WTC11 (cell line): Measurements from ENCODE around the gene STK33. TPM values are rescaled to one million over a fixed set of nuclear protein-coding genes. Genes with fewer than 3 reads are reported as not detected.
A peak's percentile ranks its signal among the peaks of the same experiment; 100 is the strongest.

ENCODE experiments used
- ATAC-seq: fragments of 200-7000 bp; cut with Tn5 transposase; 2 replicates; pipeline ENCODE4 v1.10.0; 2021; ENCODE audit warnings: mild to moderate bottlenecking, moderate library complexity
- CTCF ChIA-PET: fragments of 300-600 bp; sonication (Branson Sonifier 250); formaldehyde crosslinking; loops from one replicate; lab custom pipeline; 2021; ENCODE audit warnings: antibody characterized with exemption; lab: Charles Lee
- POLR2A ChIA-PET: fragments of 350-600 bp; sonication (Branson Sonifier 250); formaldehyde crosslinking; loops from one replicate; lab custom pipeline; 2021; ENCODE audit warnings: antibody characterized with exemption; lab: Charles Lee
- DNase-seq: peaks from one replicate; pipeline ENCODE4 v3.0.0; 2021; ENCODE audit warnings: low spot score
- H3K27ac Mint-ChIP-seq: 2 replicates; pipeline ENCODE4 v1.8.0; 2021; ENCODE audit warnings: mixed read lengths
- H3K27me3 Mint-ChIP-seq: 2 replicates; pipeline ENCODE4 v1.8.0; 2021; ENCODE audit warnings: low read depth, mild to moderate bottlenecking, moderate library complexity, mixed read lengths
- H3K36me3 Mint-ChIP-seq: 2 replicates; pipeline ENCODE4 v1.8.0; 2021; ENCODE audit warnings: mixed read lengths
- H3K4me1 Mint-ChIP-seq: 2 replicates; pipeline ENCODE4 v1.8.0; 2022; ENCODE audit warnings: mixed read lengths
- H3K4me3 Mint-ChIP-seq: 2 replicates; pipeline ENCODE4 v1.8.0; 2021; ENCODE audit warnings: mild to moderate bottlenecking, moderate library complexity, mixed read lengths
- H3K9me3 Mint-ChIP-seq: 2 replicates; pipeline ENCODE4 v1.8.0; 2021; ENCODE audit warnings: mixed read lengths
- ATF1 ChIP-seq: sonication (generic); formaldehyde crosslinking; IDR thresholded peaks from 2 replicates; pipeline ENCODE4 v1.8.1; 2023; ENCODE audit warnings: mild to moderate bottlenecking, moderate library complexity, missing genetic modification reagents
- CREB1 ChIP-seq: sonication (generic); formaldehyde crosslinking; IDR thresholded peaks from 2 replicates; pipeline ENCODE4 v1.8.0; 2023; ENCODE audit warnings: mild to moderate bottlenecking, missing genetic modification reagents
- CTCF ChIP-seq: fragments of 200-600 bp; IDR thresholded peaks from 2 replicates; pipeline ENCODE4 v1.8.0; 2022; ENCODE audit warnings: antibody characterized with exemption
- ELF4 ChIP-seq: sonication (generic); formaldehyde crosslinking; IDR thresholded peaks from 2 replicates; pipeline ENCODE4 v1.8.1; 2022; ENCODE audit warnings: low read depth, mild to moderate bottlenecking, moderate library complexity, missing genetic modification reagents
- EMX1 ChIP-seq: fragments of 250-450 bp; sonication (Bioruptor Pico); IDR thresholded peaks from 2 replicates; pipeline ENCODE4 v1.8.0; 2021; ENCODE audit warnings: mild to moderate bottlenecking
- FOXP4 ChIP-seq: sonication (generic); formaldehyde crosslinking; IDR thresholded peaks from 2 replicates; pipeline ENCODE4 v1.8.0; 2022; ENCODE audit warnings: mild to moderate bottlenecking, missing genetic modification reagents
- GABPB1 ChIP-seq: sonication (generic); formaldehyde crosslinking; IDR thresholded peaks from 2 replicates; pipeline ENCODE4 v1.8.1; 2023; ENCODE audit warnings: mild to moderate bottlenecking, missing genetic modification reagents
- HMGA2 ChIP-seq: fragments of 250-450 bp; sonication (Bioruptor Pico); IDR thresholded peaks from 2 replicates; pipeline ENCODE4 v1.4.0; 2021; ENCODE audit warnings: mild to moderate bottlenecking, moderate library complexity
- JUN ChIP-seq: sonication (generic); formaldehyde crosslinking; IDR thresholded peaks from 2 replicates; pipeline ENCODE4 v1.8.0; 2023; ENCODE audit warnings: mild to moderate bottlenecking, missing genetic modification reagents
- MXD4 ChIP-seq: fragments of 250-450 bp; sonication (Bioruptor Pico); IDR thresholded peaks from 2 replicates; pipeline ENCODE4 v1.8.0; 2021; ENCODE audit warnings: mild to moderate bottlenecking, moderate library complexity, borderline replicate concordance
- MYBL2 ChIP-seq: sonication (generic); formaldehyde crosslinking; IDR thresholded peaks from 2 replicates; pipeline ENCODE4 v1.8.1; 2023; ENCODE audit warnings: mild to moderate bottlenecking, moderate library complexity, missing genetic modification reagents
- NR2C2 ChIP-seq: sonication (generic); formaldehyde crosslinking; IDR thresholded peaks from 2 replicates; pipeline ENCODE4 v1.8.0; 2022; ENCODE audit warnings: mild to moderate bottlenecking, missing genetic modification reagents
- PRRX2 ChIP-seq: fragments of 250-450 bp; sonication (Bioruptor Pico); IDR thresholded peaks from 2 replicates; pipeline ENCODE4 v1.8.0; 2021; ENCODE audit warnings: mild to moderate bottlenecking
- RELA ChIP-seq: sonication (generic); formaldehyde crosslinking; IDR thresholded peaks from 2 replicates; pipeline ENCODE4 v1.8.1; 2022; ENCODE audit warnings: missing genetic modification reagents, mild to moderate bottlenecking, borderline replicate concordance
- SMAD3 ChIP-seq: sonication (generic); formaldehyde crosslinking; IDR thresholded peaks from 2 replicates; pipeline ENCODE4 v1.8.0; 2022; ENCODE audit warnings: missing genetic modification reagents, mild to moderate bottlenecking, borderline replicate concordance
- SP1 ChIP-seq: sonication (generic); formaldehyde crosslinking; conservative IDR thresholded peaks from 2 replicates; pipeline ENCODE4 v1.8.1; 2022; ENCODE audit warnings: missing genetic modification reagents
- TEAD4 ChIP-seq: sonication (generic); formaldehyde crosslinking; IDR thresholded peaks from 2 replicates; pipeline ENCODE4 v1.8.0; 2022; ENCODE audit warnings: mild to moderate bottlenecking, missing genetic modification reagents
- ZNF121 ChIP-seq: sonication (generic); formaldehyde crosslinking; IDR thresholded peaks from 2 replicates; pipeline ENCODE4 v1.8.0; 2023; ENCODE audit warnings: missing genetic modification reagents
- ZNF263 ChIP-seq: sonication (generic); formaldehyde crosslinking; IDR thresholded peaks from 2 replicates; pipeline ENCODE4 v1.8.1; 2022; ENCODE audit warnings: low read depth, mild to moderate bottlenecking, moderate library complexity, missing genetic modification reagents
- ZNF396 ChIP-seq: fragments of 250-450 bp; sonication (Bioruptor Pico); IDR thresholded peaks from 2 replicates; pipeline ENCODE4 v1.8.0; 2021; ENCODE audit warnings: mild to moderate bottlenecking, moderate library complexity, borderline replicate concordance
- total RNA-seq: library from RNA; stranded (reverse); gene quantifications from 3 replicates; pipeline ENCODE4 v1.2.3, GENCODE V29; 2021
- TF ChIP-seq, protein P1 (sequence below): sonication (generic); formaldehyde crosslinking; IDR thresholded peaks from 2 replicates; pipeline ENCODE4 v1.8.1; 2023; ENCODE audit warnings: mild to moderate bottlenecking, moderate library complexity, missing genetic modification reagents
- TF ChIP-seq, protein P2 (sequence below): fragments of 250-450 bp; sonication (Bioruptor Pico); conservative IDR thresholded peaks from 2 replicates; pipeline ENCODE4 v1.9.0; 2021; ENCODE audit warnings: mild to moderate bottlenecking

STK33 gene
- total RNA-seq, 1 experiment from 2014 or later: 13.3 TPM

DNA sequence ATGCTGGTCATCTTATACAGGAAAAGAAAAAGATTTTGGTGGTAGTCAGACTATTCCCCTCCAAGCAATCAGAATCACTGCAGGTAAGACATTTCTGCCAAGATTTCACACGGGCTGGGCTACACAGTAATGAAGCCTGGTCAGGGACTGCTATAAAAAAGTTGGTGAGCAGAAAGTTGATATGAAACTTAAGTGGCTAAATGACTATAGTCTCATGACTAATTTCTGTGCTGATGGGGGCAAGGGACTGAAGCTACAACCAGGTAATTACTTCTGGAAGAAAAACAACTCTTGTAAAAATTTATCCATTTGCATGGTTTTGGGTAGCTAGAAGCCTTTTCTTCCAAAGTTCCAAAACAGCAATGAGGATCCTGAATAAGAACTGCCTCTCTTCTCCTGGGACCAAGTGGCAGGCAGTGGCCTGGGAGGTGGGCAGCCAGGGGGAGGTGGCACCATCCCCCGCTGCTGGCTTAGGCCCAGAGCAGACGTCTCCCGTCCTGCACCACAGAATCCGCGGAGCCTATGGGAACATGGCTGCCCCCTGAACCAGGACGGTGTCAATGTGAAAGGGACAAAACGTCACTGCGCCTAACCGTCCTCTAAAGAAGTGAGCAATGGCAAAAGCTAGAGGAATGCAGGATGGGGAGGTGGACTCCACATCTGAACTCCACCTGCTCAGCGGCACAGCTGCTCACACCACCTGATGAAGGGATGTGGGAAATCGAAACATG lies 207.7 kb downstream of the STK33 start (continued):
- no peak for TF ChIP-seq TEAD4 (CRISPR knock-in tag)
- no peak for TF ChIP-seq HMGA2 (CRISPR knock-in tag)
- TF ChIP-seq, protein P1, sequence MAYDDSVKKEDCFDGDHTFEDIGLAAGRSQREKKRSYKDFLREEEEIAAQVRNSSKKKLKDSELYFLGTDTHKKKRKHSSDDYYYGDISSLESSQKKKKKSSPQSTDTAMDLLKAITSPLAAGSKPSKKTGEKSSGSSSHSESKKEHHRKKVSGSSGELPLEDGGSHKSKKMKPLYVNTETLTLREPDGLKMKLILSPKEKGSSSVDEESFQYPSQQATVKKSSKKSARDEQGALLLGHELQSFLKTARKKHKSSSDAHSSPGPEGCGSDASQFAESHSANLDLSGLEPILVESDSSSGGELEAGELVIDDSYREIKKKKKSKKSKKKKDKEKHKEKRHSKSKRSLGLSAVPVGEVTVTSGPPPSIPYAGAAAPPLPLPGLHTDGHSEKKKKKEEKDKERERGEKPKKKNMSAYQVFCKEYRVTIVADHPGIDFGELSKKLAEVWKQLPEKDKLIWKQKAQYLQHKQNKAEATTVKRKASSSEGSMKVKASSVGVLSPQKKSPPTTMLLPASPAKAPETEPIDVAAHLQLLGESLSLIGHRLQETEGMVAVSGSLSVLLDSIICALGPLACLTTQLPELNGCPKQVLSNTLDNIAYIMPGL: no peak
- TF ChIP-seq, all 79 proteins: peak for 0

- ATAC-seq: peak; percentile 79
- H3K4me3 Mint-ChIP-seq: no peak overlapping the region
- H3K9me3 Mint-ChIP-seq: no peaks in the 10 kb centered on the region
- no peaks in the 10 kb centered on the region for H3K36me3 Mint-ChIP-seq
- TF ChIP-seq ZNF396 (CRISPR knock-in tag) (no peak), MXD4 (CRISPR knock-in tag) (no peak), JUN (CRISPR knock-in tag) (no peak), CTCF (no peak), ZNF121 (CRISPR knock-in tag) (no peak), CREB1 (CRISPR knock-in tag) (no peak), FOXP4 (CRISPR knock-in tag) (no peak), ATF1 (CRISPR knock-in tag) (no peak), ZNF263 (no peak), SP1 (CRISPR knock-in tag) (no peak), PRRX2 (no peak), SMAD3 (CRISPR knock-in tag) (no peak), NR2C2 (no peak), ELF4 (no peak), TEAD4 (CRISPR knock-in tag) (no peak), RELA (no peak), MYBL2 (CRISPR knock-in tag) (no peak)
- H3K4me1 Mint-ChIP-seq: peaks cover 19% of the 10 kb centered on the region
- ChIA-PET CTCF (interaction anchor here (0.5 to 1.9 kb wide), 5 partner anchors 19 to 613 kb away, joined by 3 to 18 read pairs (median 4); no protein-coding TSS in a partner anchor), POLR2A (interaction anchor here (0.5 kb wide), 1 partner anchor 303 kb away, joined by 4 read pairs; no protein-coding TSS in a partner anchor)
- no peak overlapping the region for H3K27ac Mint-ChIP-seq
- peak; percentile 68 for DNase-seq
- no peaks in the 10 kb centered on the region for H3K27me3 Mint-ChIP-seq
Measured at GRCh38 chr11:8384199-8384821, 209.7 kb downstream of the STK33 start.

- peaks cover 12% of the 10 kb centered on the region for H3K4me1 Mint-ChIP-seq
- H3K4me3 Mint-ChIP-seq: no peak overlapping the region
- H3K9me3 Mint-ChIP-seq: no peaks in the 10 kb centered on the region
- POLR2A ChIA-PET: no interaction called here
- CTCF ChIA-PET: interaction anchor here (0.5 to 1.9 kb wide), 5 partner anchors 18 to 613 kb away, joined by 3 to 18 read pairs (median 4); no protein-coding TSS in a partner anchor
- H3K27ac Mint-ChIP-seq: no peak overlapping the region
- no peak for TF ChIP-seq GABPB1 (CRISPR knock-in tag)
- TF ChIP-seq, protein P2, sequence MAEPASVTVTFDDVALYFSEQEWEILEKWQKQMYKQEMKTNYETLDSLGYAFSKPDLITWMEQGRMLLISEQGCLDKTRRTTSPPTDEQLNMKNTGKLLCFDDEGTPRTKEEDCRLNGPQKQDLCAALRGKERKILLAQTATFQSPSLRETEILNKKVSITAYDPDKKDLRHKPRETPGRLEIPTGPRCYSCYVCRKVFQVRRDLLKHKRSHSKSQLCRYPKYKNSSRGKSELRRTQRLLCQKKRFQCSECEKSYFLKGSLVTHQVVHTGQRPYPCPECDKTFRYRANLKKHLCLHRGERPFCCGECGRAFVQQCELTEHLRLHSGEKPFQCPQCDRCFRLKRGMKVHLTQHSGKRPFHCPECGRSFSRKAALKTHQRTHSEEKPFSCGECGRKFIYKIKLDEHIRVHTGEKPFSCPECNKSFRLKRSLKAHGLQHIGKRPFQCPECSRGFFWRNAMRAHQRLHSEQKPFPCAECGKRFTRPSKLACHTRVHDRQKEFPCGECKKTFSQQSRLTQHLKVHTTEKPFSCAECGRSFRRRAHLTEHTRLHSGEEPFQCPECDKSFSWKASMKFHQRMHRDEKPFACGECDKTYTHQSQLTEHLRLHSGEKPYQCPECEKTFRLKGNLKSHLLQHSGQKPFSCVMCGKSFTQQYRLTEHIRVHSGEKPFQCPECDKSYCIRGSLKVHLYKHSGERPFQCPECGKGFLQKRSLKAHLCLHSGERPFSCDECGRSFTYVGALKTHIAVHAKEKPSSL (CRISPR knock-in tag): no peak
- TF ChIP-seq CREB1 (CRISPR knock-in tag): no peak
- TF ChIP-seq MXD4 (CRISPR knock-in tag): no peak
- no peak for TF ChIP-seq EMX1 (CRISPR knock-in tag)
- H3K36me3 Mint-ChIP-seq: no peaks in the 10 kb centered on the region
- no peaks in the 10 kb centered on the region for H3K27me3 Mint-ChIP-seq
- ATAC-seq (no peak), DNase-seq (no peak)
Measured at GRCh38 chr11:8383627-8384026, 210.4 kb downstream of the STK33 start.
